ENCODE measurements around the gene RPL15.
"Not testable (repeated sequence)": the region's sequence is repeated elsewhere in the genome, so short reads cannot be mapped to it uniquely, and the experiment has no call there.

Gene RPL15

GRCh38 chr3:23916886-23917678 lies at the start of gene RPL15, which contains the start of gene NKIRAS1:
RPL15 (plus strand) TSS chr3:23917132; CDS start chr3:23917860, 728 bp downstream.
NKIRAS1 (minus strand) TSS chr3:23916990; CDS start chr3:23910904, 6,086 bp downstream.
- in situ Hi-C loops (cut with MboI; ENCODE audit: low pct_unique_long_range_greater_than_20kb, low sequenced_read_pairs), result no loop called here
- DNase-seq, result peak; percentile 97

GRCh38 chr3:23867400-23867799 lies 49.5 kb upstream of the RPL15 start:
- in situ Hi-C loops (cut with MboI; ENCODE audit: low pct_unique_long_range_greater_than_20kb, low sequenced_read_pairs), result no loop called here
- DNase-seq, result no peak

- in situ Hi-C loops (cut with MboI; ENCODE audit: low pct_unique_long_range_greater_than_20kb, low sequenced_read_pairs), result no loop called here
- no peak for DNase-seq
These were observed 49.1 kb upstream of the RPL15 start for GRCh38 chr3:23867838-23868237.

GRCh38 chr3:23869977-23870662 lies 46.8 kb upstream of the RPL15 start:
- in situ Hi-C loops (cut with MboI; ENCODE audit: low pct_unique_long_range_greater_than_20kb, low sequenced_read_pairs), result no loop called here
- DNase-seq, result no peak

- in situ Hi-C loops (cut with MboI; ENCODE audit: low pct_unique_long_range_greater_than_20kb, low sequenced_read_pairs); DNase-seq: not testable (repeated sequence)
These were observed 46.3 kb upstream of the RPL15 start for GRCh38 chr3:23870663-23871043.

GRCh38 chr3:23871361-23871760 lies 45.6 kb upstream of the RPL15 start:
- DNase-seq; in situ Hi-C loops (cut with MboI; ENCODE audit: low pct_unique_long_range_greater_than_20kb, low sequenced_read_pairs): not testable (repeated sequence)

- no peak for DNase-seq
- in situ Hi-C loops (cut with MboI; ENCODE audit: low pct_unique_long_range_greater_than_20kb, low sequenced_read_pairs), result no loop called here
These were observed 44.6 kb upstream of the RPL15 start for GRCh38 chr3:23872330-23872729.

GRCh38 chr3:23873941-23874340 lies 43.0 kb upstream of the RPL15 start:
- in situ Hi-C loops (cut with MboI; ENCODE audit: low pct_unique_long_range_greater_than_20kb, low sequenced_read_pairs), result no loop called here
- no peak for DNase-seq

GRCh38 chr3:23874359-23875112 lies 42.4 kb upstream of the RPL15 start:
- in situ Hi-C loops (cut with MboI; ENCODE audit: low pct_unique_long_range_greater_than_20kb, low sequenced_read_pairs), result no loop called here
- no peak for DNase-seq

- no peak for DNase-seq
These were observed 41.7 kb upstream of the RPL15 start for GRCh38 chr3:23875113-23875725.

GRCh38 chr3:23876923-23877322 lies 40.0 kb upstream of the RPL15 start:
- in situ Hi-C loops (cut with MboI; ENCODE audit: low pct_unique_long_range_greater_than_20kb, low sequenced_read_pairs), result no loop called here
- DNase-seq, result no peak

More at GRCh38 chr3:23875113-23875725, 41.7 kb upstream of the RPL15 start:
- in situ Hi-C loops (cut with MboI; ENCODE audit: low pct_unique_long_range_greater_than_20kb, low sequenced_read_pairs), result no loop called here

- in situ Hi-C loops (cut with MboI; ENCODE audit: low pct_unique_long_range_greater_than_20kb, low sequenced_read_pairs), result no loop called here
- peak; percentile 42 for DNase-seq
These were observed 39.5 kb upstream of the RPL15 start for GRCh38 chr3:23877329-23877980.

- in situ Hi-C loops (cut with MboI; ENCODE audit: low pct_unique_long_range_greater_than_20kb, low sequenced_read_pairs), result no loop called here
- DNase-seq, result no peak
These were observed 37.4 kb upstream of the RPL15 start for GRCh38 chr3:23879485-23879884.

- in situ Hi-C loops (cut with MboI; ENCODE audit: low pct_unique_long_range_greater_than_20kb, low sequenced_read_pairs), result no loop called here
- DNase-seq, result no peak
These were observed 36.1 kb upstream of the RPL15 start for GRCh38 chr3:23880703-23881339.

- in situ Hi-C loops (cut with MboI; ENCODE audit: low pct_unique_long_range_greater_than_20kb, low sequenced_read_pairs), result not testable (repeated sequence)
These were observed 34.9 kb upstream of the RPL15 start for GRCh38 chr3:23881993-23882392.

GRCh38 chr3:23882487-23882918 lies 34.4 kb upstream of the RPL15 start:
- in situ Hi-C loops (cut with MboI; ENCODE audit: low pct_unique_long_range_greater_than_20kb, low sequenced_read_pairs), result no loop called here
- DNase-seq, result no peak

More at GRCh38 chr3:23881993-23882392, 34.9 kb upstream of the RPL15 start:
- DNase-seq, result peak; percentile 62

GRCh38 chr3:23884481-23884880 lies 32.5 kb upstream of the RPL15 start:
- peak; percentile 45 for DNase-seq
- in situ Hi-C loops (cut with MboI; ENCODE audit: low pct_unique_long_range_greater_than_20kb, low sequenced_read_pairs), result no loop called here

GRCh38 chr3:23885210-23885609 lies 31.7 kb upstream of the RPL15 start:
- in situ Hi-C loops (cut with MboI; ENCODE audit: low pct_unique_long_range_greater_than_20kb, low sequenced_read_pairs), result no loop called here
- no peak for DNase-seq

All from KBM-7 (cell line).